ENCODE results near the gene PSMB1. TPM values are rescaled to one million over a fixed set of nuclear protein-coding genes. Genes with fewer than 3 reads are reported as not detected.

The PSMB1 gene
- total and polyA plus RNA-seq, 9 of the 15 experiments (the other 6 are each of a cell fraction or from before 2014, with no cell fraction given), result 447 to 2,953 (median 884) TPM

DNA sequence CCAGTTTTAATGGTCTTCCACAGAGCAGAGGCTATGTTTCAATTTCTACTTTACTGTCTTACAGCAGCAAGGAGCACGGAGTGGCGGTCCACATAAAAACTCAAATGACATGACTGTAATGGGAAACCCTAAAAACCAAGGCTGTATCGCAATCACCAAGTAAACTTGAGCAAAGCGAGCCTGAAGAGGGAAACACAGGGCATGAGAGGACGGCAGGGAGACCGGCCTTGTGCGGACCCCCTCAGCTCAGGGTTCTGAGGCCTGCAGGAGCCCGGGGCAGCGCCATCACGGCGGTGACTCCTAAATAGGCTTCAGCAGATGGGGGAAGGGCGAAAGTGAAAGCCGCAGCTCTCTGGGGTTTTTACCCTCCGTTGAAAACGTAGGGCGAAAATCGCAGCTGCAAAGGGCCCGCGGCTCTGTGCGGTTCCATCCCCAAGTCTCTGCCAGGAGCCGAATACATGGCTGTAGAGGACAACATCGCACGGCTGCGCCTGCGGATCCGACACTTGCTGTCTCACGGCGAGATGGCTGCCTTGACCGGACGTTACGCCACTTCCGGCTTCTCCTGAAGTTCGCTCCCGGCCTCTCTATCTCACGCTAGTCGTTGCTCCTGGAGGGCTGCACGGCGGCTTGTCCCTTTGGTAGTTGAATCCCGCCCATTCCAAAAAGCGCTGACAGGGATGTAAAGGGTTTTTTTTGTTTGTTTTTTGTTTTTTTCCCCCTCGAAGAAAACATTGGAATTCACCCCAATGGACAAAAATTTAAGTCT is at the start of gene PSMB1 (continued):
- TF ChIP-seq JUN (IDR thresholded peaks at IDR 0.05; ENCODE audit: borderline replicate concordance, low read depth, low read length), result peak; percentile 56; the same call in 1 of the 2 replicates
- TF ChIP-seq JUN (CRISPR knock-in tag; IDR thresholded peaks at IDR 0.05; ENCODE audit: borderline replicate concordance), result peak; percentile 94; the same call in 1 of the 2 replicates
- TF ChIP-seq HMG20B (CRISPR knock-in tag; IDR thresholded peaks at IDR 0.05), result no peak
- no peak for TF ChIP-seq CBFA2T2 (conservative IDR thresholded peaks at IDR 0.05)
- TF ChIP-seq PRMT5 (CRISPR knock-in tag; IDR thresholded peaks at IDR 0.05), result no peak
- TF ChIP-seq, protein P1, sequence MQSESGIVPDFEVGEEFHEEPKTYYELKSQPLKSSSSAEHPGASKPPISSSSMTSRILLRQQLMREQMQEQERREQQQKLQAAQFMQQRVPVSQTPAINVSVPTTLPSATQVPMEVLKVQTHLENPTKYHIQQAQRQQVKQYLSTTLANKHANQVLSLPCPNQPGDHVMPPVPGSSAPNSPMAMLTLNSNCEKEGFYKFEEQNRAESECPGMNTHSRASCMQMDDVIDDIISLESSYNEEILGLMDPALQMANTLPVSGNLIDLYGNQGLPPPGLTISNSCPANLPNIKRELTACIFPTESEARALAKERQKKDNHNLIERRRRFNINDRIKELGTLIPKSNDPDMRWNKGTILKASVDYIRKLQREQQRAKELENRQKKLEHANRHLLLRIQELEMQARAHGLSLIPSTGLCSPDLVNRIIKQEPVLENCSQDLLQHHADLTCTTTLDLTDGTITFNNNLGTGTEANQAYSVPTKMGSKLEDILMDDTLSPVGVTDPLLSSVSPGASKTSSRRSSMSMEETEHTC (IDR thresholded peaks at IDR 0.05), result 0 out of 2 replicates have a peak, but pooled peaks have one; percentile 9
- TF ChIP-seq ZNF77 (CRISPR knock-in tag; IDR thresholded peaks at IDR 0.05), result no peak
- peak; percentile 57; the same call in 1 of the 2 replicates for TF ChIP-seq SMARCC2 (IDR thresholded peaks at IDR 0.05; ENCODE audit: low read depth)
- peak; percentile 87 to 90 for TF ChIP-seq NRF1 (conservative IDR thresholded peaks at IDR 0.05 in 1 of 2, IDR thresholded peaks at IDR 0.05 in 1 of 2)
- TF ChIP-seq MCM3 (IDR thresholded peaks at IDR 0.05), result no peak
- TF ChIP-seq, protein P2, sequence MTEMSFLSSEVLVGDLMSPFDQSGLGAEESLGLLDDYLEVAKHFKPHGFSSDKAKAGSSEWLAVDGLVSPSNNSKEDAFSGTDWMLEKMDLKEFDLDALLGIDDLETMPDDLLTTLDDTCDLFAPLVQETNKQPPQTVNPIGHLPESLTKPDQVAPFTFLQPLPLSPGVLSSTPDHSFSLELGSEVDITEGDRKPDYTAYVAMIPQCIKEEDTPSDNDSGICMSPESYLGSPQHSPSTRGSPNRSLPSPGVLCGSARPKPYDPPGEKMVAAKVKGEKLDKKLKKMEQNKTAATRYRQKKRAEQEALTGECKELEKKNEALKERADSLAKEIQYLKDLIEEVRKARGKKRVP (CRISPR knock-in tag; IDR thresholded peaks at IDR 0.05), result peak; percentile 40; the same call in 1 of the 2 replicates
- TF ChIP-seq ZNF274 (IDR thresholded peaks at IDR 0.05; ENCODE audit: borderline replicate concordance, low read depth, low read length), result no peak
- TF ChIP-seq RBM39 (optimal IDR thresholded peaks at IDR 0.05; ENCODE audit: low read depth, low read length), result no peak
- TF ChIP-seq ZBTB40 (IDR thresholded peaks at IDR 0.05), result peak; percentile 96
- TF ChIP-seq ZBTB40 (CRISPR knock-in tag; IDR thresholded peaks at IDR 0.05), result no peak
- no peak for TF ChIP-seq HDAC6 (IDR thresholded peaks at IDR 0.05; ENCODE audit: low read depth, low read length)
- TF ChIP-seq ZNF24 (IDR thresholded peaks at IDR 0.05), result no peak; the same call in 1 of the 2 replicates
- TF ChIP-seq E2F3 (CRISPR knock-in tag; IDR thresholded peaks at IDR 0.05), result no peak
- TF ChIP-seq HNRNPUL1 (IDR thresholded peaks at IDR 0.05; ENCODE audit: low read length), result no peak

Measured in K562 (cell line).